Glutamatergic neuron (in vitro differentiated cells): ENCODE results near the gene FAM149A. TPM values are rescaled to one million over a fixed set of nuclear protein-coding genes. Genes with fewer than 3 reads are reported as not detected.

Source experiments
- DNase-seq: peaks from one replicate; pipeline ENCODE4 v3.0.0; 2022
- H3K27ac Mint-ChIP-seq: one replicate; pipeline ENCODE4 v1.8.0; 2020; ENCODE audit warnings: mild to moderate bottlenecking, mixed read lengths, inconsistent platforms; ENCODE audit not compliant: unreplicated experiment
- H3K27me3 Mint-ChIP-seq: one replicate; pipeline ENCODE4 v1.8.0; 2020; ENCODE audit warnings: mild to moderate bottlenecking, moderate library complexity, mixed read lengths, inconsistent platforms; ENCODE audit not compliant: unreplicated experiment
- H3K36me3 Mint-ChIP-seq: one replicate; pipeline ENCODE4 v1.8.0; 2020; ENCODE audit warnings: mild to moderate bottlenecking, mixed read lengths, inconsistent platforms; ENCODE audit not compliant: unreplicated experiment
- H3K4me1 Mint-ChIP-seq: one replicate; pipeline ENCODE4 v1.8.0; 2020; ENCODE audit warnings: mild to moderate bottlenecking, low read depth, mixed read lengths, inconsistent platforms; ENCODE audit not compliant: unreplicated experiment
- H3K4me3 Mint-ChIP-seq: one replicate; pipeline ENCODE4 v1.8.0; 2020; ENCODE audit warnings: mild to moderate bottlenecking, mixed read lengths, inconsistent platforms; ENCODE audit not compliant: unreplicated experiment
- H3K9me3 Mint-ChIP-seq: one replicate; pipeline ENCODE4 v1.8.0; 2020; ENCODE audit warnings: mild to moderate bottlenecking, moderate library complexity, mixed read lengths, inconsistent platforms; ENCODE audit not compliant: unreplicated experiment
- CTCF ChIP-seq: fragments of 200-600 bp; sonication (generic); IDR thresholded peaks from one replicate; pipeline ENCODE4 v1.5.0; 2021; ENCODE audit not compliant: partially characterized antibody, unreplicated experiment
- total RNA-seq: library from RNA; stranded (reverse); fragmentation: NEBNext Ultra II Directional; extraction: Animal tissue kit (Norgen Biotek cat#: 25700); gene quantifications from one replicate; pipeline ENCODE4 v1.2.1, GENCODE V29; 2021; ENCODE audit not compliant: unreplicated experiment

The FAM149A gene
- total RNA-seq, 1 donor from 2014 or later: 6.8 TPM

DNA sequence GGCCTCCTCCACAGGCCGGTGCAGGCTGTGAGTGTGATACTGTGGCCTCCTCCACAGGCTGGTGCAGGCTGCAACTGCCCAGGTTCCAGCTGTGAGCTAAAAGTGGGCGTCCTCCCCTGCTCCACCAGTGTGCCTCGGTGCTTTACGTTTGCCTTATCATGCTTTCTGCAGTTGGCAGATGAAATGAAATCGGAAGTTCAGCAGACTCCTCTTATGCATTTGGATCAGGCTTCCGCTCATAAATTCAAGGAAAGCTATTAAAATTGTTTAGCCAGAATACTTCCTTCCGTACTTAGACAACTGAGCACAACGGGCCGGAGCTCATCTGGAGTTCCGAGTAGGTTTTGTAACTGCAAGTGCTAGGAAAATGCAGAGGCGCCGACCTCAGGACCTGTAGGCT is 98.9 kb downstream of the FAM149A start:
- Mint-ChIP-seq H3K4me1 (peaks cover 3% of the 10 kb centered on the region), H3K36me3 (no peaks in the 10 kb centered on the region), H3K27ac (no peak overlapping the region), H3K9me3 (peaks cover 3% of the 10 kb centered on the region), H3K4me3 (no peak overlapping the region), H3K27me3 (peaks cover 5% of the 10 kb centered on the region)
- no peak for DNase-seq
- no peak for TF ChIP-seq CTCF

DNA sequence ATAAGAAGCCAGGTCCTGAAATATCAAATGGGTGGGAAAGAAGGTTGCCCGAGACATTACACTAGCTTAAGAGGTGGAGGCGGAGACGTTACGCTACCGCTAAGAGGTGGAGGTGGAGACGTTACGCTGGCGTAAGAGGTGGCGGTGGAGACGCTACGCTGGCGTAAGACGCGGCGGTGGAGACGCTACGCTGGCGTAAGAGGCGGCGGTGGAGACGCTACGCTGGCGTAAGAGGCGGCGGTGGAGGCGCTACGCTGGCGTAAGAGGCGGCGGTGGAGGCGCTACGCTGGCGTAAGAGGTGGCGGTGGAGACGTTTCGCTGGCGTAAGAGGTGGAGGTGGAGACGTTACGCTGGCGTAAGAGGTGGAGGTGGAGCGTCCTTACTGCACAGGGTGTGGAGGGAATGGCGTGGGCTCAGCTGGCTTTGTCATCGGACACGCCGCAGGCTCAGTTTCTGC is 99.6 kb downstream of the FAM149A start:
- Mint-ChIP-seq H3K27ac (no peak overlapping the region), H3K27me3 (peaks cover 5% of the 10 kb centered on the region), H3K36me3 (peaks cover 7% of the 10 kb centered on the region), H3K9me3 (peaks cover 3% of the 10 kb centered on the region), H3K4me3 (no peak overlapping the region), H3K4me1 (peaks cover 3% of the 10 kb centered on the region)
- no peak for DNase-seq
- no peak for TF ChIP-seq CTCF

- TF ChIP-seq CTCF: no peak
- Mint-ChIP-seq H3K4me3 (no peak overlapping the region), H3K4me1 (peaks cover 3% of the 10 kb centered on the region), H3K27me3 (peaks cover 5% of the 10 kb centered on the region), H3K36me3 (peaks cover 12% of the 10 kb centered on the region), H3K27ac (no peak overlapping the region), H3K9me3 (peaks cover 5% of the 10 kb centered on the region)
- DNase-seq: no peak
Observed at GRCh38 chr4:186204686-186205085, 100.2 kb downstream of the FAM149A start.

- H3K36me3 Mint-ChIP-seq: peaks cover 14% of the 10 kb centered on the region
- H3K9me3 Mint-ChIP-seq: peaks cover 5% of the 10 kb centered on the region
- peaks cover 5% of the 10 kb centered on the region for H3K27me3 Mint-ChIP-seq
- H3K4me1 Mint-ChIP-seq: peaks cover 3% of the 10 kb centered on the region
- DNase-seq: no peak
- TF ChIP-seq CTCF: no peak
- H3K27ac Mint-ChIP-seq: no peak overlapping the region
- H3K4me3 Mint-ChIP-seq: no peak overlapping the region
Observed at GRCh38 chr4:186205156-186205555, 100.7 kb downstream of the FAM149A start.

GRCh38 chr4:186216465-186217024 is 112.0 kb downstream of the FAM149A start:
- Mint-ChIP-seq H3K36me3 (no peaks in the 10 kb centered on the region), H3K27me3 (peaks cover 2% of the 10 kb centered on the region), H3K4me1 (no peaks in the 10 kb centered on the region), H3K27ac (no peak overlapping the region), H3K4me3 (no peak overlapping the region), H3K9me3 (peaks cover 1% of the 10 kb centered on the region)
- TF ChIP-seq CTCF: no peak
- DNase-seq: no peak
